HepG2 (cell line): ENCODE data around the gene POFUT2. TPM values are rescaled to one million over a fixed set of nuclear protein-coding genes. Genes with fewer than 3 reads are reported as not detected.

ENCODE experiments used
- CBX2 ChIP-seq, 2 experiments: fragments of 200-600 bp in 1 of 2; sonication (generic); formaldehyde crosslinking in 1 of 2; IDR thresholded peaks; 2 replicates each; pipeline versions ENCODE4 v1.7.0 to v1.8.1; 2018 to 2022; ENCODE audit warnings: low read depth in 2 of 2, low read length in 1 of 2, mild to moderate bottlenecking in 1 of 2, missing genetic modification reagents in 1 of 2
- HIVEP1 ChIP-seq: sonication (generic); formaldehyde crosslinking; IDR thresholded peaks from 2 replicates; pipeline ENCODE4 v1.4.0; 2020; ENCODE audit warnings: mild to moderate bottlenecking, missing genetic modification reagents
- MAF1 ChIP-seq: sonication (generic); formaldehyde crosslinking; IDR thresholded peaks from 2 replicates; pipeline ENCODE4 v1.5.0; 2020; ENCODE audit warnings: missing genetic modification reagents, borderline replicate concordance
- MAX ChIP-seq: IDR thresholded peaks from 2 replicates; pipeline ENCODE4 v1.6.1; 2012; ENCODE audit warnings: inconsistent platforms
- SPEN ChIP-seq: sonication (generic); formaldehyde crosslinking; IDR thresholded peaks from 2 replicates; pipeline ENCODE4 v1.5.1; 2020; ENCODE audit warnings: low read depth, mild to moderate bottlenecking, missing genetic modification reagents
- SRSF4 ChIP-seq: fragments of 200-400 bp; formaldehyde crosslinking; IDR thresholded peaks from one replicate; pipeline ENCODE4 v1.6.1; 2018; ENCODE audit warnings: mild to moderate bottlenecking, low read depth, low read length, moderate library complexity; ENCODE audit not compliant: poor library complexity, severe bottlenecking
- ZFP36L1 ChIP-seq: sonication (generic); formaldehyde crosslinking; IDR thresholded peaks from 2 replicates; pipeline ENCODE4 v1.8.0; 2022; ENCODE audit warnings: mild to moderate bottlenecking, missing genetic modification reagents, moderate library complexity
- ZNF142 ChIP-seq: sonication (generic); formaldehyde crosslinking; IDR thresholded peaks from 2 replicates; pipeline ENCODE4 v1.4.0; 2020; ENCODE audit warnings: missing genetic modification reagents
- ZNF143 ChIP-seq: sonication (generic); formaldehyde crosslinking; IDR thresholded peaks from 2 replicates; pipeline ENCODE4 v1.4.0; 2020; ENCODE audit warnings: missing genetic modification reagents
- ZNF264 ChIP-seq: sonication (generic); formaldehyde crosslinking; IDR thresholded peaks from 2 replicates; pipeline ENCODE4 v1.4.0; 2020; ENCODE audit warnings: missing genetic modification reagents
- ZNF710 ChIP-seq: sonication (generic); formaldehyde crosslinking; IDR thresholded peaks from 2 replicates; pipeline ENCODE4 v1.5.0; 2020; ENCODE audit warnings: mild to moderate bottlenecking, missing genetic modification reagents, borderline replicate concordance
- ZNF773 ChIP-seq: sonication (generic); formaldehyde crosslinking; IDR thresholded peaks from 2 replicates; pipeline ENCODE4 v1.4.0; 2020; ENCODE audit warnings: missing genetic modification reagents, borderline replicate concordance
- polyA plus RNA-seq, 8 experiments: library from polyadenylated mRNA; depleted of rRNA in 3 of 8; stranded (reverse) in 7 of 8; unstranded in 1 of 8; fragments of >200 nt; fragmentation: Illumina TruSeq in 4 of 8; extraction: Trizol in 4 of 8; gene quantifications; 2 replicates each; pipeline versions ENCODE4 v1.2.1 to v1.2.3, GENCODE V29; 2011 to 2016; ENCODE audit warnings: low read depth in 4 of 8, missing spikeins in 1 of 8, mixed read lengths in 1 of 8; ENCODE audit not compliant: insufficient read depth in 1 of 8
- total RNA-seq, 5 experiments: library from RNA; depleted of rRNA; stranded (reverse); fragments of >200 nt; fragmentation: Illumina TruSeq; extraction: Trizol; gene quantifications; 2 replicates each; pipeline ENCODE4 v1.2.3, GENCODE V29; 2016; ENCODE audit warnings: low read depth in 1 of 5

Gene POFUT2
- total and polyA plus RNA-seq, 2 of the 13 experiments (the other 11 are each of a cell fraction or from before 2014, with no cell fraction given) = 22.8 to 24.0 TPM

GRCh38 chr21:45329261-45330074 is 41.8 kb upstream of the POFUT2 start (continued):
- TF ChIP-seq ZNF142 (CRISPR knock-in tag) (peak; percentile 41; the same call in 1 of the 2 replicates), SRSF4 (no peak), MAF1 (CRISPR knock-in tag) (0 out of 2 replicates have a peak, but pooled peaks have one; percentile 40), SPEN (CRISPR knock-in tag) (0 out of 2 replicates have a peak, but pooled peaks have one; percentile 11), HIVEP1 (CRISPR knock-in tag) (no peak), CBX2 (IDR thresholded peaks at IDR 0.05; ENCODE audit: low read depth, low read length) (no peak), CBX2 (CRISPR knock-in tag; IDR thresholded peaks at IDR 0.05; ENCODE audit: low read depth) (no peak), ZFP36L1 (CRISPR knock-in tag) (no peak), ZNF143 (0 out of 2 replicates have a peak, but pooled peaks have one; percentile 11), ZNF773 (CRISPR knock-in tag) (0 out of 2 replicates have a peak, but pooled peaks have one; percentile 13), MAX (peak; percentile 7; the same call in 1 of the 2 replicates), ZNF264 (CRISPR knock-in tag) (no peak), ZNF710 (CRISPR knock-in tag) (0 out of 2 replicates have a peak, but pooled peaks have one; percentile 5)
